Sigmoid colon (tissue), 4 donors: ENCODE data around the gene USP9X.

Experiments used
- EP300 ChIP-seq, 4 donors: sonication (generic); formaldehyde crosslinking; IDR thresholded peaks; one replicate each; pipeline ENCODE4 v1.6.1; 2017; ENCODE audit warnings: antibody characterized with exemption in 4 of 4
- POLR2A ChIP-seq, 2 donors: fragments of 450-650 bp; IDR thresholded peaks; one replicate each; pipeline ENCODE4 v1.6.1; 2016; ENCODE audit warnings: antibody characterized with exemption in 2 of 2, mild to moderate bottlenecking in 2 of 2, moderate library complexity in 2 of 2
- POLR2AphosphoS5 ChIP-seq, 4 donors: sonication (generic); formaldehyde crosslinking; IDR thresholded peaks; one replicate each; pipeline ENCODE4 v1.6.1; 2017; ENCODE audit warnings: antibody characterized with exemption in 4 of 4
- TF ChIP-seq, protein P1 (sequence below), 4 experiments: fragments of 450-650 bp in 3 of 4; fragments of 200-600 bp in 1 of 4; IDR thresholded peaks; one replicate each; pipeline ENCODE4 v1.5.1; 2016 to 2019; ENCODE audit warnings: antibody characterized with exemption in 4 of 4, mild to moderate bottlenecking in 3 of 4, moderate library complexity in 2 of 4

DNA sequence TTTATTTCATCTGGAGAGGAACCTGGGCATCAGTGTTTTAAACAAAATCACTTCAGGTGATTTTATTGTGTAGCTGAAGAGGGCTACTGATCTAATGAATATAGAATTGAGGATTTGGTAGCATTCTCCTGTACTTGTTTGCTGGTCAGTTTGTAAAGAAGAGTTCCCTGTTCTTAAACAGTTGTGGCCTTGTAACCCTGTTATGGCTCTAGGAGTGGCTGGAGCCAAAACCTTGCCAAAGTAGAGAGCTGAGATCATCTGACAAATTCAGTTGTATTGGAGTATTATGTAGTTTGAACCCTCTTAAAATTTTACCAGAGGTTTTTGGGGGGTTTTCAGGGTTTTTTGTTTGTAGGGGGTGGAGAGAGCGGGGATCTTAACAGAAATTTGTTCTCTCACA, 36.5 kb downstream of the USP9X start:
- no peak for TF ChIP-seq POLR2A (IDR thresholded peaks at IDR 0.05)
- TF ChIP-seq, protein P1, sequence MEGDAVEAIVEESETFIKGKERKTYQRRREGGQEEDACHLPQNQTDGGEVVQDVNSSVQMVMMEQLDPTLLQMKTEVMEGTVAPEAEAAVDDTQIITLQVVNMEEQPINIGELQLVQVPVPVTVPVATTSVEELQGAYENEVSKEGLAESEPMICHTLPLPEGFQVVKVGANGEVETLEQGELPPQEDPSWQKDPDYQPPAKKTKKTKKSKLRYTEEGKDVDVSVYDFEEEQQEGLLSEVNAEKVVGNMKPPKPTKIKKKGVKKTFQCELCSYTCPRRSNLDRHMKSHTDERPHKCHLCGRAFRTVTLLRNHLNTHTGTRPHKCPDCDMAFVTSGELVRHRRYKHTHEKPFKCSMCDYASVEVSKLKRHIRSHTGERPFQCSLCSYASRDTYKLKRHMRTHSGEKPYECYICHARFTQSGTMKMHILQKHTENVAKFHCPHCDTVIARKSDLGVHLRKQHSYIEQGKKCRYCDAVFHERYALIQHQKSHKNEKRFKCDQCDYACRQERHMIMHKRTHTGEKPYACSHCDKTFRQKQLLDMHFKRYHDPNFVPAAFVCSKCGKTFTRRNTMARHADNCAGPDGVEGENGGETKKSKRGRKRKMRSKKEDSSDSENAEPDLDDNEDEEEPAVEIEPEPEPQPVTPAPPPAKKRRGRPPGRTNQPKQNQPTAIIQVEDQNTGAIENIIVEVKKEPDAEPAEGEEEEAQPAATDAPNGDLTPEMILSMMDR (IDR thresholded peaks at IDR 0.05), result no peak
- TF ChIP-seq POLR2AphosphoS5 (IDR thresholded peaks at IDR 0.05), result no peak
- TF ChIP-seq EP300 (IDR thresholded peaks at IDR 0.05), result no peak
